ENCODE data around the gene SLC15A3.

Gene SLC15A3

GRCh38 chr11:60951904-60952741 lies at the start of gene SLC15A3:
TSS of gene SLC15A3 (minus strand) at chr11:60952176. CDS start at chr11:60951551, 625 bp downstream.
- DNase-seq (ENCODE audit: low read depth in 4 of 4, low spot score in 1 of 4) = no peak

- no peak for DNase-seq (ENCODE audit: low read depth in 4 of 4, low spot score in 1 of 4)
Observed at GRCh38 chr11:61000426-61000825, 48.5 kb upstream of the SLC15A3 start.

- DNase-seq (ENCODE audit: low read depth in 4 of 4, low spot score in 1 of 4) = no peak
Observed at GRCh38 chr11:60996381-60997138, 44.6 kb upstream of the SLC15A3 start.

GRCh38 chr11:60995798-60996197 lies 43.8 kb upstream of the SLC15A3 start:
- DNase-seq (ENCODE audit: low read depth in 4 of 4, low spot score in 1 of 4) = no peak

- no peak for DNase-seq (ENCODE audit: low read depth in 4 of 4, low spot score in 1 of 4)
Observed at GRCh38 chr11:60994541-60995080, 42.6 kb upstream of the SLC15A3 start.

- no peak for DNase-seq (ENCODE audit: low read depth in 4 of 4, low spot score in 1 of 4)
Observed at GRCh38 chr11:60993615-60994014, 41.6 kb upstream of the SLC15A3 start.

GRCh38 chr11:60992842-60993409 lies 41.0 kb upstream of the SLC15A3 start:
- DNase-seq (ENCODE audit: low read depth in 4 of 4, low spot score in 1 of 4) = no peak

GRCh38 chr11:60991457-60991856 lies 39.5 kb upstream of the SLC15A3 start:
- no peak for DNase-seq (ENCODE audit: low read depth in 4 of 4, low spot score in 1 of 4)

GRCh38 chr11:60989093-60989650 lies 37.2 kb upstream of the SLC15A3 start:
- no peak for DNase-seq (ENCODE audit: low read depth in 4 of 4, low spot score in 1 of 4)

GRCh38 chr11:60988658-60989057 lies 36.7 kb upstream of the SLC15A3 start:
- DNase-seq (ENCODE audit: low read depth in 4 of 4, low spot score in 1 of 4) = no peak

GRCh38 chr11:60987577-60988277 lies 35.8 kb upstream of the SLC15A3 start:
- peak in 1 of 4 experiments; percentile 66 for DNase-seq (ENCODE audit: low read depth in 4 of 4, low spot score in 1 of 4)

- peak; percentile 59 to 85 (median 72) for DNase-seq (ENCODE audit: low read depth in 4 of 4, low spot score in 1 of 4)
Observed at GRCh38 chr11:60985991-60986915, 34.3 kb upstream of the SLC15A3 start.

- no peak for DNase-seq (ENCODE audit: low read depth in 4 of 4, low spot score in 1 of 4)
Observed at GRCh38 chr11:60985501-60985900, 33.5 kb upstream of the SLC15A3 start.

- no peak for DNase-seq (ENCODE audit: low read depth in 4 of 4, low spot score in 1 of 4)
Observed at GRCh38 chr11:60984636-60985035, 32.7 kb upstream of the SLC15A3 start.

GRCh38 chr11:60984149-60984548 lies 32.2 kb upstream of the SLC15A3 start:
- no peak for DNase-seq (ENCODE audit: low read depth in 4 of 4, low spot score in 1 of 4)

GRCh38 chr11:60982184-60982583 lies 30.2 kb upstream of the SLC15A3 start:
- DNase-seq (ENCODE audit: low read depth in 4 of 4, low spot score in 1 of 4) = no peak

- DNase-seq (ENCODE audit: low read depth in 4 of 4, low spot score in 1 of 4) = no peak
Observed at GRCh38 chr11:60981515-60981914, 29.5 kb upstream of the SLC15A3 start.

- DNase-seq (ENCODE audit: low read depth in 4 of 4, low spot score in 1 of 4) = peak in 2 of 4 experiments; percentile 70 to 83
Observed at GRCh38 chr11:60978546-60979380, 26.8 kb upstream of the SLC15A3 start.

GRCh38 chr11:60977836-60978235 lies 25.9 kb upstream of the SLC15A3 start:
- DNase-seq (ENCODE audit: low read depth in 4 of 4, low spot score in 1 of 4) = no peak

Measured in stimulated activated CD4-positive, alpha-beta T cell treated with anti-CD3 and anti-CD28 coated beads, Interleukin-1b, Interleukin-23, amount 100 ng/mL, for 24 hours (primary cell).